ENCODE measurements around the gene KLF6.

Gene KLF6

GRCh38 chr10:3816995-3817394 lies 32.0 kb upstream of the KLF6 start:
- TF ChIP-seq CTCF (IDR thresholded peaks at IDR 0.05), result no peak

GRCh38 chr10:3814838-3815220 lies 29.8 kb upstream of the KLF6 start:
- no peak for TF ChIP-seq CTCF (IDR thresholded peaks at IDR 0.05)

- TF ChIP-seq CTCF (IDR thresholded peaks at IDR 0.05), result no peak
Measured at GRCh38 chr10:3813986-3814837, 29.2 kb upstream of the KLF6 start.

- TF ChIP-seq CTCF (IDR thresholded peaks at IDR 0.05), result no peak
Measured at GRCh38 chr10:3813267-3813666, 28.3 kb upstream of the KLF6 start.

GRCh38 chr10:3812141-3812540 lies 27.1 kb upstream of the KLF6 start:
- TF ChIP-seq CTCF (IDR thresholded peaks at IDR 0.05), result no peak

GRCh38 chr10:3811291-3811870 lies 26.4 kb upstream of the KLF6 start:
- TF ChIP-seq CTCF (IDR thresholded peaks at IDR 0.05), result no peak

GRCh38 chr10:3808689-3809199 lies 23.7 kb upstream of the KLF6 start:
- no peak for TF ChIP-seq CTCF (IDR thresholded peaks at IDR 0.05)

All from LNCAP (cell line).